Type B pancreatic cell (in vitro differentiated cells): Measurements from ENCODE around the gene FAM171A2. TPM values are rescaled to one million over a fixed set of nuclear protein-coding genes. Genes with fewer than 3 reads are reported as not detected.

Experiments used
- DNase-seq: peaks from one replicate; pipeline ENCODE4 v3.0.0; 2021; ENCODE audit warnings: mixed read lengths; ENCODE audit not compliant: unreplicated experiment; ENCODE audit errors: extremely low spot score
- H3K27ac Mint-ChIP-seq: 2 replicates; pipeline ENCODE4 v1.8.0; 2021; ENCODE audit warnings: mild to moderate bottlenecking, mixed read lengths
- H3K27me3 Mint-ChIP-seq: 2 replicates; pipeline ENCODE4 v1.8.0; 2021; ENCODE audit warnings: mixed read lengths
- H3K36me3 Mint-ChIP-seq: 2 replicates; pipeline ENCODE4 v1.8.0; 2021; ENCODE audit warnings: mixed read lengths
- H3K4me1 Mint-ChIP-seq: one replicate; pipeline ENCODE4 v1.8.0; 2021; ENCODE audit warnings: mixed read lengths; ENCODE audit not compliant: unreplicated experiment
- H3K4me3 Mint-ChIP-seq: 2 replicates; pipeline ENCODE4 v1.8.0; 2021; ENCODE audit warnings: mild to moderate bottlenecking, mixed read lengths
- H3K9me3 Mint-ChIP-seq: 2 replicates; pipeline ENCODE4 v1.8.0; 2021; ENCODE audit warnings: mixed read lengths
- total RNA-seq: library from RNA; stranded (reverse); gene quantifications from 2 replicates; pipeline ENCODE4 v1.2.1, GENCODE V29; 2021; ENCODE audit warnings: low replicate concordance
- TF ChIP-seq, protein P1 (sequence below): fragments of 200-600 bp; sonication (generic); conservative IDR thresholded peaks from 2 replicates; pipeline ENCODE4 v1.5.0; 2021; ENCODE audit warnings: antibody characterized with exemption, mild to moderate bottlenecking

Gene FAM171A2
- total RNA-seq, 1 donor from 2014 or later: 34.7 TPM

DNA sequence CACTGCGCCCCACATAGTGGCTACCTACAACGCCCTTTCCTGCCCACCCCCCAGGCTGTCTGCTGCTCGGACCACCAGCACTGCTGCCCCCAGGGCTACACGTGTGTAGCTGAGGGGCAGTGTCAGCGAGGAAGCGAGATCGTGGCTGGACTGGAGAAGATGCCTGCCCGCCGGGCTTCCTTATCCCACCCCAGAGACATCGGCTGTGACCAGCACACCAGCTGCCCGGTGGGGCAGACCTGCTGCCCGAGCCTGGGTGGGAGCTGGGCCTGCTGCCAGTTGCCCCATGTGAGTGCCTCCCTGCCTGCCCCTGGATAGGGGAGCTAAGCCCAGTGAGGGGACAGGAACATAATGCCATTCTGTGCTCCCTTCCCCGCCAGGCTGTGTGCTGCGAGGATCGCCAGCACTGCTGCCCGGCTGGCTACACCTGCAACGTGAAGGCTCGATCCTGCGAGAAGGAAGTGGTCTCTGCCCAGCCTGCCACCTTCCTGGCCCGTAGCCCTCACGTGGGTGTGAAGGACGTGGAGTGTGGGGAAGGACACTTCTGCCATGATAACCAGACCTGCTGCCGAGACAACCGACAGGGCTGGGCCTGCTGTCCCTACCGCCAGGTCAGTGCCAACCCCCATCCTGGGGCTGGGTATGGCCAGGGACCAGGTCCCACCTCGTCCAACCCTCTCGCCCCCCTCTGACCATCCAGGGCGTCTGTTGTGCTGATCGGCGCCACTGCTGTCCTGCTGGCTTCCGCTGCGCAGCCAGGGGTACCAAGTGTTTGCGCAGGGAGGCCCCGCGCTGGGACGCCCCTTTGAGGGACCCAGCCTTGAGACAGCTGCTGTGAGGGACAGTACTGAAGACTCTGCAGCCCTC, 11.5 kb downstream of the FAM171A2 start:
- TF ChIP-seq, protein P1, sequence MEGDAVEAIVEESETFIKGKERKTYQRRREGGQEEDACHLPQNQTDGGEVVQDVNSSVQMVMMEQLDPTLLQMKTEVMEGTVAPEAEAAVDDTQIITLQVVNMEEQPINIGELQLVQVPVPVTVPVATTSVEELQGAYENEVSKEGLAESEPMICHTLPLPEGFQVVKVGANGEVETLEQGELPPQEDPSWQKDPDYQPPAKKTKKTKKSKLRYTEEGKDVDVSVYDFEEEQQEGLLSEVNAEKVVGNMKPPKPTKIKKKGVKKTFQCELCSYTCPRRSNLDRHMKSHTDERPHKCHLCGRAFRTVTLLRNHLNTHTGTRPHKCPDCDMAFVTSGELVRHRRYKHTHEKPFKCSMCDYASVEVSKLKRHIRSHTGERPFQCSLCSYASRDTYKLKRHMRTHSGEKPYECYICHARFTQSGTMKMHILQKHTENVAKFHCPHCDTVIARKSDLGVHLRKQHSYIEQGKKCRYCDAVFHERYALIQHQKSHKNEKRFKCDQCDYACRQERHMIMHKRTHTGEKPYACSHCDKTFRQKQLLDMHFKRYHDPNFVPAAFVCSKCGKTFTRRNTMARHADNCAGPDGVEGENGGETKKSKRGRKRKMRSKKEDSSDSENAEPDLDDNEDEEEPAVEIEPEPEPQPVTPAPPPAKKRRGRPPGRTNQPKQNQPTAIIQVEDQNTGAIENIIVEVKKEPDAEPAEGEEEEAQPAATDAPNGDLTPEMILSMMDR: no peak

DNA sequence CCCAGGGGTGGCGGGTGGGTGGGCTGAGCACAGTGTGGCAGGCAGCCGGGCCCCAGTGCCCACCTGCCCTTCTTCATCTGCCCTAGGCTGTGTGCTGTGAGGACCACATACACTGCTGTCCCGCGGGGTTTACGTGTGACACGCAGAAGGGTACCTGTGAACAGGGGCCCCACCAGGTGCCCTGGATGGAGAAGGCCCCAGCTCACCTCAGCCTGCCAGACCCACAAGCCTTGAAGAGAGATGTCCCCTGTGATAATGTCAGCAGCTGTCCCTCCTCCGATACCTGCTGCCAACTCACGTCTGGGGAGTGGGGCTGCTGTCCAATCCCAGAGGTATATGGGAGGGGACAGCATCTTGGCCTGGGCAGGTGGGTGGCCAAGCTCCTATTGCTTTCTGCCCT, 12.2 kb downstream of the FAM171A2 start:
- peaks cover 4% of the 10 kb centered on the region for H3K4me1 Mint-ChIP-seq
- peaks cover 4% of the 10 kb centered on the region for H3K36me3 Mint-ChIP-seq
- DNase-seq: no peak
- H3K27ac Mint-ChIP-seq: no peak overlapping the region
- no peak overlapping the region for H3K4me3 Mint-ChIP-seq
- H3K27me3 Mint-ChIP-seq: no peaks in the 10 kb centered on the region
- TF ChIP-seq, protein P1: no peak
- no peaks in the 10 kb centered on the region for H3K9me3 Mint-ChIP-seq

More for the DNA sequence above, 11.5 kb downstream of the FAM171A2 start:
- H3K27ac Mint-ChIP-seq: no peak overlapping the region
- no peak overlapping the region for H3K4me3 Mint-ChIP-seq
- no peaks in the 10 kb centered on the region for H3K9me3 Mint-ChIP-seq
- peaks cover 4% of the 10 kb centered on the region for H3K36me3 Mint-ChIP-seq
- no peaks in the 10 kb centered on the region for H3K27me3 Mint-ChIP-seq
- H3K4me1 Mint-ChIP-seq: peaks cover 4% of the 10 kb centered on the region
- no peak for DNase-seq

DNA sequence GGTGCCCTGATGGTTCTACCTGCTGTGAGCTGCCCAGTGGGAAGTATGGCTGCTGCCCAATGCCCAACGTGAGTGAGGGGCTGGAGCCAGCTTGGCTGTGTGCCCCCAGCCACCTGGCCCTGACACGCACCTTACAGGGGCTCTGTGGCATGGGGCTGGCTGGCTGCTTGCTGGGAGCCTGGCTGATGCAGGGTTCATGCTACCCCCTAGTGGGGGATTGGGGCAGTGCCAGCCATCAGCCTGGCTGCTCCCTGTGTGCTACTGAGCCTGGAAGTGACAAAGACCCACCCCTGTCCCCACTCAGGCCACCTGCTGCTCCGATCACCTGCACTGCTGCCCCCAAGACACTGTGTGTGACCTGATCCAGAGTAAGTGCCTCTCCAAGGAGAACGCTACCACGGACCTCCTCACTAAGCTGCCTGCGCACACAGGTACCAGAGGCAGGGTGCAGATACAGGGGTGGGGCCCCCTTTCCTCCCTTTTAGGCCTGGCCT, 12.9 kb downstream of the FAM171A2 start:
- no peak for DNase-seq
- no peak overlapping the region for H3K27ac Mint-ChIP-seq
- H3K27me3 Mint-ChIP-seq: no peaks in the 10 kb centered on the region
- no peaks in the 10 kb centered on the region for H3K9me3 Mint-ChIP-seq
- TF ChIP-seq, protein P1: peak; percentile 87
- H3K36me3 Mint-ChIP-seq: peaks cover 4% of the 10 kb centered on the region
- H3K4me3 Mint-ChIP-seq: no peak overlapping the region
- H3K4me1 Mint-ChIP-seq: peaks cover 8% of the 10 kb centered on the region

DNA sequence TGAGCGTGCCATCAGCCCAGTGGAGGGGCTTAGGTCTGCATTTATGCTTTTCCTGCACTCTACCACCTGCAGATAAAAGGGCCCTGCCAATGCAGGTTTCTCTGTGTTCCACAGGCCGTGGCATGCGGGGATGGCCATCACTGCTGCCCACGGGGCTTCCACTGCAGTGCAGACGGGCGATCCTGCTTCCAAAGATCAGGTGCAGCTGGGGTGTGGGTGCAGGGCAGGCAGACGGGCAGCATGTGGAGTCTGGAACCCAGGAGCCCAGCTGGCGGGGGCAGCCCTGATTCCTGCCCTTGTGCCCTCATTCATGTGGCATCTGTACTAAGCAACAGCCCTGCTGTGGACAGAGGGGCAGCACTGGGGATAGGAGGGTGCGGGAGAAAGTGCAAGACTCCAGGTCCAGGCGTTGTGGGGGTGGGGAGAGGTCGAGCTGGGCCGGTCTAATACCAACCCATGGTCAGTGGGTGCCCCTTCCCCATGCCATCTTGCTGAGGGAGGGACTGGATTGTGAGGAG, 14.0 kb downstream of the FAM171A2 start:
- Mint-ChIP-seq H3K4me3 (no peak overlapping the region), H3K27me3 (peaks cover 4% of the 10 kb centered on the region), H3K9me3 (no peaks in the 10 kb centered on the region), H3K36me3 (peaks cover 4% of the 10 kb centered on the region), H3K27ac (no peak overlapping the region), H3K4me1 (peaks cover 16% of the 10 kb centered on the region)
- no peak for DNase-seq
- TF ChIP-seq, protein P1: no peak

DNA sequence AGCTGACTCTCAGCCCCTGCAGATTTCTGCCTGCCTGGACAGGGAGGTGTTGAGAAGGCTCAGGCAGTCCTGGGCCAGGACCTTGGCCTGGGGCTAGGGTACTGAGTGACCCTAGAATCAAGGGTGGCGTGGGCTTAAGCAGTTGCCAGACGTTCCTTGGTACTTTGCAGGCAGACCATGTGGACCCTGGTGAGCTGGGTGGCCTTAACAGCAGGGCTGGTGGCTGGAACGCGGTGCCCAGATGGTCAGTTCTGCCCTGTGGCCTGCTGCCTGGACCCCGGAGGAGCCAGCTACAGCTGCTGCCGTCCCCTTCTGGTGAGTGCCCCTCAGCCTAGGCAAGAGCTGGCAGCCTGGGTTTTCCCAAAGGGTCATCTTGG, 14.7 kb downstream of the FAM171A2 start:
- Mint-ChIP-seq H3K4me3 (peak overlapping the region; percentile 57), H3K27me3 (peaks cover 4% of the 10 kb centered on the region), H3K9me3 (no peaks in the 10 kb centered on the region), H3K4me1 (peaks cover 16% of the 10 kb centered on the region), H3K36me3 (peaks cover 4% of the 10 kb centered on the region), H3K27ac (no peak overlapping the region)
- TF ChIP-seq, protein P1: no peak
- DNase-seq: no peak
